ENCODE results near the gene PTH1R.

Gene PTH1R

DNA sequence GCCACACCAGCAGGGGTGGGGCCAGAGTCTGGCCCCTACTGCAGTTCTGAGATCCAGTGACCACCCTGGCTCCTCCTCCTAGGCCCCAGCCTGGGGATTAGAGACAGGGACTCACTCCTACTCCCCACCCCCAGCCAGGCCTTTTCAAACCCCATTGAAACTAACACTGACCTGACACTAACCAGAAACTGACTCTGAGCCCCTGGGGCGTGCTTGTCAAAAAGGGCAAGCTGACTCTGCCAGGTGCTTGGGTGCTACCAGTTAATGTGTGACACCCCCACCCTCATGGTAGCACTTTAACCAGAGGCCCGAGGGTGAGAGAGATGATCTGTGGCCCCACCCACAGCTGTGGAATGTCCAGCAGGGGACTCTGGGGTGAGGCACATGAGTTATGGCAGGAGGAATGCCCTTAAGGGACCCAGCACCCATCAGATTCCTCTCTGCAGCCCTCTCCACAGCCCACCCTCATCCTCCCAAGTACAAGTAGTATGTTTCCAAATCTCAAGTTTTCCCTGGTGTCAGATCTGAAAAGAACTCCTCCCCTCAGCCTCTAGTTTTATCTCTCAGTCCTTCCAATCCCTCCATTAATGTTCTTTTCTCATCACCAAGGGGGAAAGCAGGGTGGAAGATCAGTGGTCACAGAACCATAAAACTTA, 1.4 kb downstream of the PTH1R start:
- DNase-seq (ENCODE audit: low read depth) = no peak
- no peak overlapping the region for H3K4me3 ChIP-seq (ENCODE audit: low read length)
- TF ChIP-seq, protein P1, sequence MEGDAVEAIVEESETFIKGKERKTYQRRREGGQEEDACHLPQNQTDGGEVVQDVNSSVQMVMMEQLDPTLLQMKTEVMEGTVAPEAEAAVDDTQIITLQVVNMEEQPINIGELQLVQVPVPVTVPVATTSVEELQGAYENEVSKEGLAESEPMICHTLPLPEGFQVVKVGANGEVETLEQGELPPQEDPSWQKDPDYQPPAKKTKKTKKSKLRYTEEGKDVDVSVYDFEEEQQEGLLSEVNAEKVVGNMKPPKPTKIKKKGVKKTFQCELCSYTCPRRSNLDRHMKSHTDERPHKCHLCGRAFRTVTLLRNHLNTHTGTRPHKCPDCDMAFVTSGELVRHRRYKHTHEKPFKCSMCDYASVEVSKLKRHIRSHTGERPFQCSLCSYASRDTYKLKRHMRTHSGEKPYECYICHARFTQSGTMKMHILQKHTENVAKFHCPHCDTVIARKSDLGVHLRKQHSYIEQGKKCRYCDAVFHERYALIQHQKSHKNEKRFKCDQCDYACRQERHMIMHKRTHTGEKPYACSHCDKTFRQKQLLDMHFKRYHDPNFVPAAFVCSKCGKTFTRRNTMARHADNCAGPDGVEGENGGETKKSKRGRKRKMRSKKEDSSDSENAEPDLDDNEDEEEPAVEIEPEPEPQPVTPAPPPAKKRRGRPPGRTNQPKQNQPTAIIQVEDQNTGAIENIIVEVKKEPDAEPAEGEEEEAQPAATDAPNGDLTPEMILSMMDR (conservative IDR thresholded peaks at IDR 0.05; ENCODE audit: low read depth, low read length) = no peak

DNA sequence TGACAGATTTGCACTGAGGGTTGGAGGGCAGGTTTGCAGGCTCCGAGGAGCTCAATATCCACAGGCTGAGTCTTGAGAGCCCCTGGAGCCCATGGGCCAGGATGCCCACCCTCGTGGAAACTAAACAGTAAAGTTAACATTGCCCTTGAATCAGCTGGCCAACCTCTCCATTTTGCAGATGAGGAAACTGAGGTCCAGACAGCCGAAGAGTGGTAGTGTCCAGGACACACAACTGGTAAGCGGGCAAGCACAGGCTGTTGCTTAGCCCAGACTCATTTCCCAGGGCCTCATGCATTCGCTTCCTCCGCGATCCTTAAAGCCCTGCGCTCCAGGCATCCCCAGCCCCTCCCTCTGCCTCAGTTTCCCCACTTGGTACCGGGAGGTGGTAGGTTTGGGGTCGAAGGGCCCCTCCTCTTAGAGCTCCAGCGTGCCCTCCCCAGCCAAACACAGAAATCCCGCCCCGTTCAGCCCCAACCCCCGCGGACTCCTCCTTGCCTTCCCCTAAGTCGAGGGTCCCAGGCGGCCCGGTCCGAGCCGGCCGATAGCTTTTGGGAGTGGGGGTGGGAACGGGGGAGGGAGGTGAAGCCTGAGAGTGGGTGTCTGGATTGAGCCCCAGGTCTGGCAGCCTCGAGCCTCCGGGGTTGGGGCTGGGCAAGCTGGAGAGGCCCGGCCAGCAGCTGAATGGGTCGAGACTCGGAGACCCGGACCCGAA, 3.5 kb downstream of the PTH1R start:
- H3K4me3 ChIP-seq (ENCODE audit: low read length) = no peak overlapping the region
- TF ChIP-seq, protein P1 (conservative IDR thresholded peaks at IDR 0.05; ENCODE audit: low read depth, low read length) = no peak
- DNase-seq (ENCODE audit: low read depth) = no peak

DNA sequence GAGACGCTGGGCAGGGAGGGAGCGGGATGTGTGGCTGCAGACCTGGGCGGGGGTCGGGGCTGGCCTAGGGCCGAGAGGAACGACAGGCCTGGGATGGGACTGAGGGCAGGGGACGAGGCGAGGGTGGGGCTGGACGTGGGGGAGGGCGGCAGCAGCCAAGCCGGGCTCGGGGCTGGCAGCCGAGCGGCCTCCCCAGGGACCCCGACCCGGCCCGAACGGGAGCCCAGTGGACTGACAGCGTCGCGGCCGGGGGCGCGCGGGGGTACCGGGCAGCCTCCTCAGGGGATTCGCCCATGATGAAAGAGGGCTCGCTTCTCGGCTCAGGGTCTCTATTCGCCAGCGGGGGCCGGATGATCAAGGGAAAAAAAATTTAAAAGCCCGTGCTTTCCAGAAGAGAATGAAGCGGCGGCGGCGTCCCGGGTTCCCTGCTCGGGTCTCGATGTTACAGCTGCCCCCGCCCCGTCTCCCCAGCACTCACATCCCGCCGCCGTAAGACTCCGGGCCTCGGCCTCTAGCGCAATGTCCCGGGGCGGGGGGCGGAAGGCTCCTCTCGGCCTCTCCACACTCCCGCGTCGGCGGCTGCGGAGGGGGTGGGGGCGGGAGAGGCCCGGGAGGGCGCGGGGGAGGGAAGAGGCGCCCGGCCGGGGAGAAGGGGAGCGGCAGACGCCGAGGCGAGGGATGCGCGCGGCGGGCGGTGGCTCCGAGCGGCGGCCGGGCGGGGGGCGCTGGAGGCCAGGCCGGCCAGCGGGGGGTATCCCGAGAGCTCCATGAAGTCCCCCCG, 4.3 kb downstream of the PTH1R start:
- DNase-seq (ENCODE audit: low read depth) = no peak
- TF ChIP-seq, protein P1 (conservative IDR thresholded peaks at IDR 0.05; ENCODE audit: low read depth, low read length) = no peak
- peak overlapping the region; percentile 6 for H3K4me3 ChIP-seq (ENCODE audit: low read length)

DNA sequence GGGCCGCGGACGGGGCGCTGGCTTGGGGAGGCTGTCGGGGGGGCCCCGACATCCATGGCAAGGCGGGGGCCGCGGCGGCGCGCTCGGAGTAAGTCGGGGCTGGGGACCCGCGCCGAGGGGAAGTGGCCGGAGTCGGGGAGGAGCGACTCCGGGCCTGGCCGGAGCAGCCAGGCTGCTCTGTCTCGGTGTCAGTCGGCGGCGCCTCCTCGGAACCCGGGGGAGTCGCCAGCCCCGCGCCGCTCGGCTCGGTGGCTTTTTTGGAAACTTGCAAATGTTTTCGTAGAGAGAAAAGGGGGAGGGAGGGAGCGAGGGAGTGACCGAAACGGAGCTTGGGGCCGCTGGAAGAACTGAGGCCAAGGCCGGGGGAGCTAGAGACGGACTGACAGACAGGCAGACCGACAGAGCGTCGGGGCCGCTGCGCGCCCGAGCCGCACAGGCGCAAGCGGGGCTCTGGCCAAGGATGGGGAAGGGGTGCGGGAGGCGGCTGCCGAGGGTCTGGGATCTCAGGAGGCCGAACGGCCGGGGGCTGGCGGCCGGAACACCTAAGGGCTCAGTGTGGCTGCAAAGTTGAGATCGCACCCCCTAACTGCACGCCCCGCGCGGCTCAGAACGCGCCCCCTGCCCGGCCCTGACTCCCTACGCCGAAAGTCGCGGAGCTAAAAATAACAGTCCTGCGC, 5.0 kb downstream of the PTH1R start:
- DNase-seq (ENCODE audit: low read depth) = no peak
- TF ChIP-seq, protein P1 (conservative IDR thresholded peaks at IDR 0.05; ENCODE audit: low read depth, low read length) = no peak
- H3K4me3 ChIP-seq (ENCODE audit: low read length) = peak overlapping the region; percentile 40

DNA sequence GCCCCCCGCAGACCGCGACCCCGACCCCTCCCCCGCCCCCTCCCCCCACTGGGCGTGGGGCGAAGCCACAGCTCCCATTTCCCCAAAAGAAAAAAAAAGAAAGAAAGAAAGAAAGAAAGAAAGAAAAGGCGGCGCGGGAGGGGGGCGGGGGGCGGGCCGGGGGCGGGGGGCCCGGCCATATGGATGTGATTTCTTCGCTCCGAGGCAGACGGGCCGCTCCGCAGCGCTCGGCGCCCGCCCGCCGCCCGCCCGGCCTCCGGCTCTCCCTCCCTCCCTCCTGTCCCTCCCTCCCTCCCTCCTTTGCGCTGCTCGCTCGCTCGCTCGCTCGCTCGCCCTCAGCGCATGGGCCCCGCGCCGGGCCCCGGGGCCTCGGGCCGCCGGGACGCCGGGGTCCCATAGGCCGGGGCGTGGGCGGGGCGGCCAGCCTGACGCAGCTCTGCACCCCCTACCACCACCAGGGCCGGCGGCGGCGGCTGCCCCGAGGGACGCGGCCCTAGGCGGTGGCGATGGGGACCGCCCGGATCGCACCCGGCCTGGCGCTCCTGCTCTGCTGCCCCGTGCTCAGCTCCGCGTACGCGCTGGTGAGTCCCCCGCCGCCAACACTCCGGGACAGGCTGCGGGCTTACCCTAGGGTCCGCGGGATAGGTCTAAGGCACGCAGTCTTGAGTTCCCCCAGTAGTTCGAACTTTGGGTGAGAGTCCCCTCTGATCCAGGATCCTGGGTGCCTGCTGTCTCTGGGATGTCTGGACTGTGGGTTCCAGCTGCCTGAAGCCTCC, 5.7 kb downstream of the PTH1R start:
- TF ChIP-seq, protein P1 (conservative IDR thresholded peaks at IDR 0.05; ENCODE audit: low read depth, low read length) = no peak
- no peak overlapping the region for H3K4me3 ChIP-seq (ENCODE audit: low read length)
- no peak for DNase-seq (ENCODE audit: low read depth)

DNA sequence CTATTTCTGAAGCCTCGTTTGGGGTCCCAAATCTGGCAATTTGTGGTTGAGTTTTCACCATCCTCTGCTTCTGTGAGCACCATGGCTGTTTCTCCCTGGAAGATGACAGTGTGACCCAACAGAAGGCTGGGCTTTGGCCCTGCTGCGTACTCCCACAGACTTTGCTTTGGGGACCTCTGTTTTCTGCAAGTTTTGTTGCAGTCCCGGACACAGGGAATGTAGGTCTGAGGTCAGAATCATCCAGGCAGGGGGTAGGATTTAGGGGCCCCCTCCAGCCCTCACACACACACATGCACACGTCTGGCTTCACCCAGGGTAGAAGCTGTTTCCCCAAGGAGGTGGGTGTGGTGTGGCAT, 6.3 kb downstream of the PTH1R start:
- DNase-seq (ENCODE audit: low read depth) = no peak
- no peak overlapping the region for H3K4me3 ChIP-seq (ENCODE audit: low read length)
- TF ChIP-seq, protein P1 (conservative IDR thresholded peaks at IDR 0.05; ENCODE audit: low read depth, low read length) = no peak
